ENCODE data around the gene B4GALNT4.
"Not testable (repeated sequence)": the region's sequence is repeated elsewhere in the genome, so short reads cannot be mapped to it uniquely, and the experiment has no call there.

The B4GALNT4 gene

GRCh38 chr11:379205-380094, 10.2 kb downstream of the B4GALNT4 start:
- peaks cover 57% of the 10 kb centered on the region for H3K36me3 ChIP-seq (ENCODE audit: insufficient read depth, low read length)
- H3K9me3 ChIP-seq (ENCODE audit: low read length): peaks cover 28% of the 10 kb centered on the region
- no peak overlapping the region for H3K4me3 ChIP-seq (ENCODE audit: low read length)
- H3K4me1 ChIP-seq (ENCODE audit: insufficient read depth, low read length): no peaks in the 10 kb centered on the region
- H2AFZ ChIP-seq (ENCODE audit: low read depth, low read length): no peak overlapping the region
- no peaks in the 10 kb centered on the region for H3K27me3 ChIP-seq (ENCODE audit: insufficient read depth, low read length)

GRCh38 chr11:380095-380480, 10.8 kb downstream of the B4GALNT4 start:
- Histone ChIP-seq H3K9me3 (ENCODE audit: low read length) (peaks cover 28% of the 10 kb centered on the region), H3K4me1 (ENCODE audit: insufficient read depth, low read length) (no peaks in the 10 kb centered on the region), H2AFZ (ENCODE audit: low read depth, low read length) (no peak overlapping the region), H3K36me3 (ENCODE audit: insufficient read depth, low read length) (peaks cover 56% of the 10 kb centered on the region), H3K27me3 (ENCODE audit: insufficient read depth, low read length) (no peaks in the 10 kb centered on the region), H3K4me3 (ENCODE audit: low read length) (no peak overlapping the region)

- Histone ChIP-seq H3K4me3 (ENCODE audit: low read length) (no peak overlapping the region), H3K9me3 (ENCODE audit: low read length) (peaks cover 24% of the 10 kb centered on the region), H2AFZ (ENCODE audit: low read depth, low read length) (no peak overlapping the region), H3K27me3 (ENCODE audit: insufficient read depth, low read length) (no peaks in the 10 kb centered on the region), H3K4me1 (ENCODE audit: insufficient read depth, low read length) (no peaks in the 10 kb centered on the region), H3K36me3 (ENCODE audit: insufficient read depth, low read length) (peaks cover 52% of the 10 kb centered on the region)
Measured at GRCh38 chr11:380491-380890, 11.2 kb downstream of the B4GALNT4 start.

GRCh38 chr11:380996-381395, 11.7 kb downstream of the B4GALNT4 start:
- peaks cover 47% of the 10 kb centered on the region for H3K36me3 ChIP-seq (ENCODE audit: insufficient read depth, low read length)
- no peaks in the 10 kb centered on the region for H3K27me3 ChIP-seq (ENCODE audit: insufficient read depth, low read length)
- H2AFZ ChIP-seq (ENCODE audit: low read depth, low read length): no peak overlapping the region
- H3K9me3 ChIP-seq (ENCODE audit: low read length): peaks cover 22% of the 10 kb centered on the region
- no peaks in the 10 kb centered on the region for H3K4me1 ChIP-seq (ENCODE audit: insufficient read depth, low read length)
- H3K4me3 ChIP-seq (ENCODE audit: low read length): no peak overlapping the region

- H2AFZ ChIP-seq (ENCODE audit: low read depth, low read length): no peak overlapping the region
- H3K36me3 ChIP-seq (ENCODE audit: insufficient read depth, low read length): peaks cover 44% of the 10 kb centered on the region
Measured at GRCh38 chr11:381501-382072, 12.3 kb downstream of the B4GALNT4 start.

GRCh38 chr11:382081-382629, 12.9 kb downstream of the B4GALNT4 start:
- Histone ChIP-seq H3K27me3 (ENCODE audit: insufficient read depth, low read length) (no peaks in the 10 kb centered on the region), H3K9me3 (ENCODE audit: low read length) (peaks cover 27% of the 10 kb centered on the region), H3K36me3 (ENCODE audit: insufficient read depth, low read length) (peaks cover 40% of the 10 kb centered on the region), H2AFZ (ENCODE audit: low read depth, low read length) (no peak overlapping the region), H3K4me3 (ENCODE audit: low read length) (no peak overlapping the region), H3K4me1 (ENCODE audit: insufficient read depth, low read length) (no peaks in the 10 kb centered on the region)

More at GRCh38 chr11:381501-382072, 12.3 kb downstream of the B4GALNT4 start:
- H3K9me3 ChIP-seq (ENCODE audit: low read length): peaks cover 26% of the 10 kb centered on the region
- no peak overlapping the region for H3K4me3 ChIP-seq (ENCODE audit: low read length)
- no peaks in the 10 kb centered on the region for H3K27me3 ChIP-seq (ENCODE audit: insufficient read depth, low read length)
- H3K4me1 ChIP-seq (ENCODE audit: insufficient read depth, low read length): no peaks in the 10 kb centered on the region

- peaks cover 28% of the 10 kb centered on the region for H3K36me3 ChIP-seq (ENCODE audit: insufficient read depth, low read length)
- no peaks in the 10 kb centered on the region for H3K4me1 ChIP-seq (ENCODE audit: insufficient read depth, low read length)
- H2AFZ ChIP-seq (ENCODE audit: low read depth, low read length): no peak overlapping the region
- H3K9me3 ChIP-seq (ENCODE audit: low read length): peaks cover 21% of the 10 kb centered on the region
- peaks cover under 1% of the 10 kb centered on the region for H3K27me3 ChIP-seq (ENCODE audit: insufficient read depth, low read length)
- H3K4me3 ChIP-seq (ENCODE audit: low read length): no peak overlapping the region
Measured at GRCh38 chr11:383431-383830, 14.1 kb downstream of the B4GALNT4 start.

GRCh38 chr11:384511-384910, 15.2 kb downstream of the B4GALNT4 start:
- Histone ChIP-seq H3K27me3 (ENCODE audit: insufficient read depth, low read length) (peaks cover 4% of the 10 kb centered on the region), H3K4me1 (ENCODE audit: insufficient read depth, low read length) (no peaks in the 10 kb centered on the region), H2AFZ (ENCODE audit: low read depth, low read length) (no peak overlapping the region), H3K9me3 (ENCODE audit: low read length) (peaks cover 13% of the 10 kb centered on the region), H3K36me3 (ENCODE audit: insufficient read depth, low read length) (peaks cover 17% of the 10 kb centered on the region), H3K4me3 (ENCODE audit: low read length) (no peak overlapping the region)

- Histone ChIP-seq H3K36me3 (ENCODE audit: insufficient read depth, low read length) (peaks cover 5% of the 10 kb centered on the region), H3K4me1 (ENCODE audit: insufficient read depth, low read length) (no peaks in the 10 kb centered on the region), H3K4me3 (ENCODE audit: low read length) (no peak overlapping the region), H2AFZ (ENCODE audit: low read depth, low read length) (no peak overlapping the region), H3K27me3 (ENCODE audit: insufficient read depth, low read length) (peaks cover 4% of the 10 kb centered on the region), H3K9me3 (ENCODE audit: low read length) (peaks cover 9% of the 10 kb centered on the region)
Measured at GRCh38 chr11:385594-386351, 16.5 kb downstream of the B4GALNT4 start.

- Histone ChIP-seq H3K27me3 (ENCODE audit: insufficient read depth, low read length) (peaks cover 4% of the 10 kb centered on the region), H3K9me3 (ENCODE audit: low read length) (peaks cover 9% of the 10 kb centered on the region), H2AFZ (ENCODE audit: low read depth, low read length) (no peak overlapping the region), H3K4me1 (ENCODE audit: insufficient read depth, low read length) (no peaks in the 10 kb centered on the region), H3K36me3 (ENCODE audit: insufficient read depth, low read length) (peaks cover 4% of the 10 kb centered on the region), H3K4me3 (ENCODE audit: low read length) (no peak overlapping the region)
Measured at GRCh38 chr11:386483-386882, 17.2 kb downstream of the B4GALNT4 start.

GRCh38 chr11:387193-387793, 18.0 kb downstream of the B4GALNT4 start:
- Histone ChIP-seq H3K36me3 (ENCODE audit: insufficient read depth, low read length) (peaks cover 3% of the 10 kb centered on the region), H3K27me3 (ENCODE audit: insufficient read depth, low read length) (peaks cover 4% of the 10 kb centered on the region), H2AFZ (ENCODE audit: low read depth, low read length) (no peak overlapping the region), H3K4me1 (ENCODE audit: insufficient read depth, low read length) (no peaks in the 10 kb centered on the region), H3K4me3 (ENCODE audit: low read length) (no peak overlapping the region), H3K9me3 (ENCODE audit: low read length) (peaks cover 9% of the 10 kb centered on the region)

GRCh38 chr11:389369-389768, 20.1 kb downstream of the B4GALNT4 start:
- not testable (repeated sequence) for H3K4me1 ChIP-seq (ENCODE audit: insufficient read depth, low read length); H3K27me3 ChIP-seq (ENCODE audit: insufficient read depth, low read length); H3K9me3 ChIP-seq (ENCODE audit: low read length); H3K4me3 ChIP-seq (ENCODE audit: low read length); H3K36me3 ChIP-seq (ENCODE audit: insufficient read depth, low read length); H2AFZ ChIP-seq (ENCODE audit: low read depth, low read length)
